Activated naive CD8-positive, alpha-beta T cell treated with anti-CD3 and anti-CD28 coated beads, Interleukin-2, amount 50 U/mL, for 16 hours (primary cell): ENCODE results near the gene GAB2.

Experiments
- DNase-seq: peaks from one replicate; pipeline ENCODE4 v3.0.0-alpha.2; 2020; ENCODE audit warnings: low read depth, low spot score

Gene GAB2

GRCh38 chr11:78221396-78222315, 196.0 kb downstream of the GAB2 start:
- no peak for DNase-seq

DNA sequence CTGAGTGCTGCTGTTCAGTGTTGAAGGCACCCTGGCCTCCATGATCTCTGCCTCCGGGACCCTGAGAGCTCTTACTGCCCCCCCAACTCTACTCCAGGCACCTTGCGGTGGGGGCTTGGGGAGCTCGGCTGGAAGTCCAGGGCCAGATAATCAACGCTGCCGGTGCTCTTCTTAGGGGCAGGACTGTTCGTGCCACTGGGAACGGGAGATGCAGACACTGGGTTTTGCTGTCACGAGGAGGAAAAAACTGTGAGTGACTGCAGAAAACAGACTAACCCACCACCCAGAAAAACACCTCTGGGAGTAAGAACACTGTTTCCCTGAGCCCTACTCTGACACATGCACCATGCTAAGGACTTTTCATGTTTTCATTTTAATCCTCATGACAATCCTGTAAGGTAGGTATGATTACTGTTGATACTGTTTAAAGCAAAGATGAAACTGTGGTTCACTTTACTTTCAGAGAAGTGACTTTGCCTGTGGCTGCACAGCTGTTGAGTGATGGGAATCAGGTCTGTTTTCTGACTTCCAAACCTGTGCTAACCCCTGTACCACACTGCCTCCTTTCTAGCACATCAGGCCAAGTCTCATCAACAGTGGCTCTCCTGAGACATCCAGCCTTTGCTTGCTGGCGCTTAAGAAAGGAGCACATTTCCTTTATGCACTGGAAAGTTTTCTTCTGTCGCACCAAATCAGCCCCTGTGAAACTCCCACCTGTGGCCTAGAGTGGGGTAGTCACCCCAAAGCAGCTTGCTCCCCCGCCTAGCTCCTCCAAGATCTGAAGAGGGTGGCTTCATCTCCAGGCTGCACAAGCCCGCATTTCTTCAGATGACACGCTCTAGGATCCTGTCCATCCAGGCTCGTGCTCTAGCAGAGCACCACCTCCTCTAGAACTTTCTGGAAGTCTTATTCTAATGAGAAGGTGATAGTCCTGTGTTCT, 197.1 kb downstream of the GAB2 start:
- no peak for DNase-seq

DNA sequence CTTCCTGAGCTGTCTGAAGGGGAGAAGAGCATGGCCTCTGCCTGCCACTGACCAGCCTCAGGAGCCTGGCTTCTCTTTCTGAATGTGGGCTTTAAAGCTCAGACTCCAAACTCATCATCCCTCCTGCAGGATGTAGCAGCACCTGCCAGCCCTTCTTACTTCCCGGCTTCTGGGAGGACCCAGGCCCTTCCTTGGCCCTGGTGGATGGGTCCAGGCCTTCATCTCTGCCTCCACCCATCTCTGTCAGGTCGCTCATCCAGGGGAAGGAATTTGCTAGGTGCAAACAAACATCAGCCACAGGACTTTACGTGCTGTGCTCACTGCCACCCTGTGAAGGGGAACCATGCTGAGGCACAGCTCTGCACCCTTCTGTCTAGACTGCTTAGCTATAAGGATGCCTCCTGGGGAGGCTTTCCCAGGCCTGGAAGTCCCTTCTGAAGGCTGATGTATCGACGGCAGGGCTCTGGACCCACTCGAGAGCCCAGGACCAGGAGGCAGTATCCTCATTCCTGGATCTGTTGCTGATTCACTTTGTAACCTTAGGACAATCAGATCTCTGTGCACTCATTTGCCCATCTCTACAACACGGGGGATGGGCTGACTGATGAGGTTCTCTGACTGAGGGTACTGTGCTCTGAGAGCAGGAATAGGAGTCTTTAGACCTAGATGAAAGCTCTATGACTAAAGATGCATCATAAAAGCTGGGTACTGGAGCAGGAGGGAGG, 198.0 kb downstream of the GAB2 start:
- no peak for DNase-seq

GRCh38 chr11:78218707-78219492, 198.7 kb downstream of the GAB2 start:
- DNase-seq = no peak

- no peak for DNase-seq
Observed at GRCh38 chr11:78217650-78218541, 199.7 kb downstream of the GAB2 start.

- no peak for DNase-seq
Observed at GRCh38 chr11:78216571-78217287, 200.9 kb downstream of the GAB2 start.

GRCh38 chr11:78216021-78216420, 201.6 kb downstream of the GAB2 start:
- no peak for DNase-seq

GRCh38 chr11:78214331-78215194, 203.1 kb downstream of the GAB2 start:
- no peak for DNase-seq

- no peak for DNase-seq
Observed at GRCh38 chr11:78213526-78214330, 203.9 kb downstream of the GAB2 start.

DNA sequence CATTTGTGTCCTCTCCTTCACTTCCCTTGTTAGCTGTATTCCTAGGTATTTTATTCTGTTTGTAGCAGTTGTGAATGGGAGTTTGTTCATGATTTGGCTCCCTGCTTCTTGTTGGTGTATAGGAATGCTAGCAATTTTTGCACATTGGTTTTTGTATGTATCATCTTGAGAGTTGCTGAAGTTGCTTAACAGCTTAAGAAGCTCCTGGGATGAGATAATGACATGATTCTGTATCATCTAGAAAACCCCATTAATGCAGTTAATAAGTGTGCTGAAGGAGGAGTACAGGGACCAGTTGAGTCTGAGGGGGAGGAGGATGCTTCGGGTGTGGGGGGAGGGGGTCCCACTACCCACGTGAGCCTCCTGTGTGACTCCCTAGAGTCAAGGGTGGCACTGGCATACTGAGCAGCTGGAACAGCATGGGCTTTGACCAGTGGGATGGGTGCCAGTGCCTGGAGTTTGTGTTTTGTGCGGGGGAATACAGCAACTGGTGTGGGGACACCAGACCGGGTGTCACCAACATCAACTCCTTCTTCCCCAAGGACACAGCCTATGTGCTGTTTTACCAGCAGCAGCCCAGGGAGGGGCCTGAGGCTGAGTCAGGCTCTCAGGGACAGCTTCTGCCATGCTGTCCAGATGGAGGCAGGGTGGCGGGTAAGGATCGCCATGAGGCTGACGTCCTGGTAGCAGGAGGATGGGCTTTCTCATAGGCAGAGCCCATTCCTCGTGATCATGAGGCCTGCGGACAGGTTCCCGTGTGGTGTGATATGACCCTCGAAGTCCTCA, 204.8 kb downstream of the GAB2 start:
- no peak for DNase-seq

DNA sequence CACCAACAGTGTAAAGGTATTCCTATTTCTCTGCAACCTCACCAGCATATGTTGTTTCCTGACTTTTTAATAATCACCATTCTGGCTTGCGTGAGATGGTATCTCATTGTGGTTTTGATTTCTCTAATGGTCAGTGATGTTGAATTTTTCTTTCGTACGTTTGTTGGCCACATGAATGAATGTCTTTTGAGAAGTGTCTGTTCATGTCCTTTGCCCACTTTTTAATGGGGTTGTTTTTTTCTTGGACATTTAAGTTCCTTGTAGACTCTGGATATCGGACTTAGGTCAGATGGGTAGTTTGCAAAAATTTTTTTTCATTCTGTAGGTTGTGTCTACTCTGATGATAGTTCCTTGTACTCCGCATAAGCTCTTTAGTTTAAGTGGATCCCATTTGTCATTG, 206.1 kb downstream of the GAB2 start:
- DNase-seq = no peak

DNA sequence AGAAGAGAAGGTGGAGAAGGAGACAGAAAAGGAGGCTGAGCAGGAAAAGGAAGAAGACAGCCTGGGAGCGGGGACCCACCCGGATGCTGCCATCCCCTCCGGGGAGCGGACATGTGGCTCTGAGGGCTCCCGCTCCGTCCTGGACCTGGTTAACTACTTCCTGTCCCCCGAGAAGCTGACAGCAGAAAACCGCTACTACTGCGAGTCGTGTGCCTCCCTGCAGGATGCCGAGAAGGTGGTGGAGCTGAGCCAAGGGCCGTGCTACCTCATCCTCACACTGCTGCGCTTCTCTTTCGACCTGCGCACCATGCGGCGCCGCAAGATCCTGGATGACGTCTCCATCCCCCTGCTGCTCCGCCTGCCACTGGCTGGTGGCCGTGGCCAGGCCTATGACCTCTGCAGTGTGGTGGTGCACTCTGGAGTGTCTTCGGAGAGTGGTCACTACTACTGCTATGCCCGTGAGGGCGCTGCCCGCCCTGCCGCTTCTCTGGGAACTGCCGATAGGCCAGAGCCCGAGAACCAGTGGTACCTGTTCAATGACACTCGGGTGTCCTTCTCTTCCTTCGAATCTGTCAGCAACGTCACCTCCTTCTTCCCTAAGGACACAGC, 207.5 kb downstream of the GAB2 start:
- no peak for DNase-seq

DNA sequence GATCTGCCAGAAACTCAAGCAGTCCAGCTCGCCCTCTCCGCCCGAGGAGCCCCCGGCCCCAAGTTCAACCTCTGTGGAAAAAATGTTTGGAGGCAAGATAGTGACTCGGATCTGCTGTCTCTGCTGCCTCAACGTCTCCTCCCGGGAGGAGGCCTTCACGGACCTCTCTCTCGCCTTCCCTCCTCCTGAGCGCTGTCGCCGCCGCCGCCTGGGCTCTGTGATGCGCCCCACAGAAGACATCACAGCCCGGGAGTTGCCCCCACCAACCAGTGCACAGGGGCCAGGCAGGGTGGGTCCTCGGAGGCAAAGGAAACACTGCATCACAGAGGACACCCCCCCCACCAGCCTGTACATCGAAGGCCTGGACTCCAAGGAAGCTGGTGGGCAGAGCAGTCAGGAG, 208.1 kb downstream of the GAB2 start:
- DNase-seq = no peak

DNA sequence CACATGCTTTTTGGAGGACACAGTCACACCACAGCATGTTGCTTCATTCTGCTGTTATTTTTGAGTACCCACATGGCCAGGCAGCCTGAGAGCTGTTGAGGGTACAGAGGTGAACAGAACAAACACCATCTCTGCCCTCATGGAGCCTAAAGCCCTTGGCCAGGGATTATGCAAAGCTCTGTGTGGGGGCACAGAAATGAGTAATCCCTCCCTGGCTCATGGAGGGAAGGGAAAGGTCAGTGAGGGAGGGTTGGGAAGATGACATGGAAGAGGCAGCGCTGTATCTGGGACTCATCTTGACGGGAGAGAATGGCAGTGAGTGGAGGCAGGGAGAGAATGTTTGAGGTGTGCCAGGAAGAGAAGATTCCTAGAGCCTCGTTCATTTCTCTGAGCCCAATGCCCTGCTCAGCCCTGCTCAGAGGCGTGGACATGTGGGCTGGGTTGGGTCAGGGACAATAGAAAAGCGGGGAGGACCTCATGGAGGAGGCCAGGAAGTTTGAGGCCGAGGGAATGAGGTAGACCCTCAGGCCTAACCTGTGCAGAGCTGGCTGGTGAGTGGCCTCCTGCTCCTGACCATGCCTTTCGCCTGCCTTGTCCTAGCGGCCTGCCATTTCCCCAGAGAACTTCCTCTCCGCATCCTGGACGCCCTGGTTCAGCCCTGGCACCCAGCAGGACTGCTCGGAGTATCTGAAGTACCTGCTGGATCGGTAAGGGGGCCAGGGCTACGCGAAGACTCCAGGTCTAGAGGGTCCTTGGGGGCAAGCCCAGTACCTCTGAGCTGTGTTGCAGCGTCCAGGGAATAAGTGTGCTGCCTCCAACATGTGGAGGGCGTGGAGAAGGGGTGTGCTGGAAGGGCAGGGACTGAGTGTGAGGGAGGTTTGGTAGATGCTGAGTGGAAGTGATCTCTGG, 209.1 kb downstream of the GAB2 start:
- no peak for DNase-seq
